Lower lobe of right lung (tissue), 2 donors: ENCODE data around the gene ADAM12. TPM values are rescaled to one million over a fixed set of nuclear protein-coding genes. Genes with fewer than 3 reads are reported as not detected.

ENCODE experiments used
- ATAC-seq, 2 donors: fragments of 200-7000 bp; cut with Tn5 transposase; one replicate each; pipeline ENCODE4 v1.9.1; 2020 to 2022; ENCODE audit warnings: mild to moderate bottlenecking in 2 of 2, moderate library complexity in 2 of 2
- DNase-seq: peaks from one replicate; pipeline ENCODE4 v3.0.0-alpha.2; 2020
- H3K27ac ChIP-seq: fragments of 200-600 bp; one replicate; pipeline ENCODE4 v1.8.0; 2022
- H3K27me3 ChIP-seq: fragments of 200-600 bp; one replicate; pipeline ENCODE4 v1.8.0; 2022; ENCODE audit warnings: low read depth
- H3K36me3 ChIP-seq: fragments of 200-600 bp; one replicate; pipeline ENCODE4 v1.8.0; 2022; ENCODE audit warnings: mild to moderate bottlenecking
- H3K4me1 ChIP-seq: fragments of 200-600 bp; one replicate; pipeline ENCODE4 v1.8.0; 2022
- H3K4me3 ChIP-seq: fragments of 200-600 bp; one replicate; pipeline ENCODE4 v1.8.0; 2022; ENCODE audit warnings: mild to moderate bottlenecking
- H3K9me3 ChIP-seq: fragments of 200-600 bp; one replicate; pipeline ENCODE4 v1.8.0; 2022
- CTCF ChIP-seq: fragments of 200-600 bp; IDR thresholded peaks from one replicate; pipeline ENCODE4 v1.8.0; 2022; ENCODE audit warnings: antibody characterized with exemption, mild to moderate bottlenecking
- intact Hi-C: fragments of 100-400 bp; cut with DNase I; formaldehyde crosslinking; loops from one replicate; pipeline ENCODE4 v1.11.0; 2022
- total RNA-seq: library from RNA; stranded (reverse); fragmentation: NEBNext Ultra II Directional; extraction: Animal tissue kit (Norgen Biotek cat#: 25700); gene quantifications from one replicate; pipeline ENCODE4 v1.2.1, GENCODE V29; 2021
- donor health status: DM: no; HTN: yes; CAD: no; lungs with severe emphysema.

Gene ADAM12
- total RNA-seq, 1 donor from 2014 or later, result 0.92 TPM

- Histone ChIP-seq H3K4me3 (no peak overlapping the region), H3K36me3 (no peaks in the 10 kb centered on the region), H3K27me3 (no peaks in the 10 kb centered on the region), H3K4me1 (peaks cover 17% of the 10 kb centered on the region), H3K9me3 (peaks cover 11% of the 10 kb centered on the region), H3K27ac (no peak overlapping the region)
- intact Hi-C loops, result no loop called here
- TF ChIP-seq CTCF, result no peak
- DNase-seq (no peak), ATAC-seq (no peak)
These were observed 350.3 kb downstream of the ADAM12 start for GRCh38 chr10:126037946-126038345.

- peaks cover 4% of the 10 kb centered on the region for H3K4me1 ChIP-seq
- ATAC-seq, result no peak
- peaks cover 11% of the 10 kb centered on the region for H3K9me3 ChIP-seq
- no peaks in the 10 kb centered on the region for H3K36me3 ChIP-seq
- DNase-seq, result no peak
- TF ChIP-seq CTCF, result no peak
- intact Hi-C loops, result no loop called here
- H3K4me3 ChIP-seq, result no peak overlapping the region
- no peak overlapping the region for H3K27ac ChIP-seq
- H3K27me3 ChIP-seq, result no peaks in the 10 kb centered on the region
These were observed 351.8 kb downstream of the ADAM12 start for GRCh38 chr10:126036515-126036914.

GRCh38 chr10:126034586-126034985 is 353.7 kb downstream of the ADAM12 start:
- DNase-seq (no peak), ATAC-seq (no peak)
- Histone ChIP-seq H3K27ac (no peak overlapping the region), H3K27me3 (no peaks in the 10 kb centered on the region), H3K4me1 (no peaks in the 10 kb centered on the region), H3K9me3 (peaks cover 11% of the 10 kb centered on the region), H3K4me3 (no peak overlapping the region), H3K36me3 (no peaks in the 10 kb centered on the region)
- no peak for TF ChIP-seq CTCF
- intact Hi-C loops, result no loop called here

DNA sequence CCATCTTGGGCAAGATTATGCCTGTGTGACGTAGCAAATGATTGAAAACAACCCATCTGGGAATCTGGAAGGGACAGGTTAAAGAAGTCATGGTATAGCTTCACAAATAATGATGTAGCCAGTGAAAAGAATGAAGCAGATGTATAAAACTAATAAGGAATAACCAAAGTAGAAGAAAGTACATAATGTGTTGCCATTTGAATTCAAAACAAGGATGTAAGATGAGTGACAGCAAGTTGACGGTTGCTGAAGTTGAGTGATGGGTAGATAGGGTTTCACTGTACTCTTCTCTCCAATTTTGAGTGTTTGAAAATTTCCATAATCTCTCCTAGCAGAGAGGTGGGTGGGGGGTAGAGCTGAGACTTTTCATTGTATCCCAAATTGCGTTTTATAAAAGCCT is 358.3 kb downstream of the ADAM12 start:
- Histone ChIP-seq H3K4me1 (no peaks in the 10 kb centered on the region), H3K9me3 (peaks cover 27% of the 10 kb centered on the region), H3K27ac (no peak overlapping the region), H3K27me3 (no peaks in the 10 kb centered on the region), H3K4me3 (no peak overlapping the region), H3K36me3 (no peaks in the 10 kb centered on the region)
- no peak for ATAC-seq
- no peak for TF ChIP-seq CTCF
- DNase-seq, result no peak
- intact Hi-C loops, result no loop called here

- Histone ChIP-seq H3K4me3 (no peak overlapping the region), H3K9me3 (peaks cover 16% of the 10 kb centered on the region), H3K27ac (no peak overlapping the region), H3K36me3 (no peaks in the 10 kb centered on the region), H3K4me1 (no peaks in the 10 kb centered on the region), H3K27me3 (no peaks in the 10 kb centered on the region)
- DNase-seq, result no peak
- TF ChIP-seq CTCF, result no peak
- intact Hi-C loops, result no loop called here
- no peak for ATAC-seq
These were observed 360.6 kb downstream of the ADAM12 start for GRCh38 chr10:126027692-126028091.

DNA sequence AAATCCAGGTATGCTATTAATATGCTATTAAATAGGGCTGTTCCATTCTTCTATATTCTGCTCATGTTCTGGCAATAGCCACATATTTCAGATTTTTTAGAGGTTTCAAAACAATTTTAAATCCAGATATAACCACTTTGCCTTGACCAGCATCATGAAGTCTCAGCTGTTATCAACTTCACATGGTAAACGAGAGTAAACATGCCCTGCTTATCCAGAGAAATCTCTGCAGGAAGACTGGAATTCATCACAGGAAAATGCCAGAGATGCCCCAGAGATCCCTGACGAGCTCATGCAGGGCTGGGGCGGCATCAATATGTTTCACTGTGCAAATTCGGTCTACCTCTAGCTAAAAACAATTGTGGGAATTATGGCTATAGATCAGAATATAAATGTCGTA is 365.4 kb downstream of the ADAM12 start:
- Histone ChIP-seq H3K4me3 (no peak overlapping the region), H3K27ac (no peak overlapping the region), H3K27me3 (no peaks in the 10 kb centered on the region), H3K9me3 (no peaks in the 10 kb centered on the region), H3K4me1 (no peaks in the 10 kb centered on the region), H3K36me3 (no peaks in the 10 kb centered on the region)
- DNase-seq, result no peak
- no peak for ATAC-seq
- no peak for TF ChIP-seq CTCF
- intact Hi-C loops, result no loop called here
